Liver (tissue), 2 donors: ENCODE measurements around the gene CD82.

Source experiments
- FOXA1 ChIP-seq: IDR thresholded peaks from 2 replicates; pipeline ENCODE4 v1.6.1; 2016; ENCODE audit warnings: antibody characterized with exemption
- TF ChIP-seq, protein P1 (sequence below): fragments of 150-350 bp; IDR thresholded peaks from 2 replicates; pipeline ENCODE4 v1.5.1; 2017; ENCODE audit warnings: improper control_type of control experiment, low read depth, low read length; ENCODE audit not compliant: missing input control
- TF ChIP-seq, protein P2 (sequence below): IDR thresholded peaks from 2 replicates; pipeline ENCODE4 v1.6.1; 2016; ENCODE audit warnings: antibody characterized with exemption, mild to moderate bottlenecking
- TF ChIP-seq, protein P3 (sequence below): IDR thresholded peaks from 2 replicates; pipeline ENCODE4 v1.6.1; 2016; ENCODE audit warnings: antibody characterized with exemption
- donor health status: healthy.

DNA sequence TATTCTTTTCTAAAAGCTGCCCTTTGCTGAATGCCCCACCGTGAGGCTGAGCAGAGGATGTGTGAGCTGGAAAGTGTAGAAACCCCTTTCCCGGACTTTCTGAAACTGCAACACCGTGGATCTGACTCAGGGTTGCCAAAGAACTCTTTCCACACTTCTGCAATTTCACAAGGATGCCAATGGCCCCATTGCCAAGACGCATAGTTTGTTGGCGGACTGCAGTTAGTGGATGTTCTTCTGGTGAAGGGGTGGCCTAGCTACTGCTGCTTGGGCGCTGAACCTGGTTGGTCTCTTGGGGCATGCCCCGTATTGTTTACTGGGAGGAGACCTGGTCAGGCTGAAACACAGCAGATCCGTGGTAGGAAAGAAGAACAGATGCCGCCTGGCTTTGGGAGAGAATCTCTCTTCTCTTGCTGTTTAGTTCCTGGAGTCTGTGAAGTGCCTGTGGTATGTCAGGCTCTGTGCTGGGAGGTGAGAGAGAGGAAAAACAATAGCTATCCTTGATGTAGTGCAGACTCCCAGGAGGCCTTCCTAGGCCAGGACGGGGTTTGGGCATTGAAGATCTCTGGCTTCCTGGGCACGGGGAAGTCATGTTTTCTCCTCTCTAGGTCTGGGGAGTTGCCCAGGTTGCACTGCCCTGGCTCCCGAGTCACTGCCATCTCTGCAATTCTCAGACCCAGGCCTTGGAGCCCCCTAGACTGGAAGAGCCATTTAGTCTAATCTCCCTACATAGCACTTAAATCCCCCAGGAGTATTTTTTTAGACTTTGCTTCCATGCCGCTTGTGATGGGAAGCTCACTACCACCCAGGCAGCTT, 26.9 kb downstream of the CD82 start:
- no peak for TF ChIP-seq FOXA1
- TF ChIP-seq, protein P1, sequence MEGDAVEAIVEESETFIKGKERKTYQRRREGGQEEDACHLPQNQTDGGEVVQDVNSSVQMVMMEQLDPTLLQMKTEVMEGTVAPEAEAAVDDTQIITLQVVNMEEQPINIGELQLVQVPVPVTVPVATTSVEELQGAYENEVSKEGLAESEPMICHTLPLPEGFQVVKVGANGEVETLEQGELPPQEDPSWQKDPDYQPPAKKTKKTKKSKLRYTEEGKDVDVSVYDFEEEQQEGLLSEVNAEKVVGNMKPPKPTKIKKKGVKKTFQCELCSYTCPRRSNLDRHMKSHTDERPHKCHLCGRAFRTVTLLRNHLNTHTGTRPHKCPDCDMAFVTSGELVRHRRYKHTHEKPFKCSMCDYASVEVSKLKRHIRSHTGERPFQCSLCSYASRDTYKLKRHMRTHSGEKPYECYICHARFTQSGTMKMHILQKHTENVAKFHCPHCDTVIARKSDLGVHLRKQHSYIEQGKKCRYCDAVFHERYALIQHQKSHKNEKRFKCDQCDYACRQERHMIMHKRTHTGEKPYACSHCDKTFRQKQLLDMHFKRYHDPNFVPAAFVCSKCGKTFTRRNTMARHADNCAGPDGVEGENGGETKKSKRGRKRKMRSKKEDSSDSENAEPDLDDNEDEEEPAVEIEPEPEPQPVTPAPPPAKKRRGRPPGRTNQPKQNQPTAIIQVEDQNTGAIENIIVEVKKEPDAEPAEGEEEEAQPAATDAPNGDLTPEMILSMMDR: no peak
- TF ChIP-seq, protein P2, sequence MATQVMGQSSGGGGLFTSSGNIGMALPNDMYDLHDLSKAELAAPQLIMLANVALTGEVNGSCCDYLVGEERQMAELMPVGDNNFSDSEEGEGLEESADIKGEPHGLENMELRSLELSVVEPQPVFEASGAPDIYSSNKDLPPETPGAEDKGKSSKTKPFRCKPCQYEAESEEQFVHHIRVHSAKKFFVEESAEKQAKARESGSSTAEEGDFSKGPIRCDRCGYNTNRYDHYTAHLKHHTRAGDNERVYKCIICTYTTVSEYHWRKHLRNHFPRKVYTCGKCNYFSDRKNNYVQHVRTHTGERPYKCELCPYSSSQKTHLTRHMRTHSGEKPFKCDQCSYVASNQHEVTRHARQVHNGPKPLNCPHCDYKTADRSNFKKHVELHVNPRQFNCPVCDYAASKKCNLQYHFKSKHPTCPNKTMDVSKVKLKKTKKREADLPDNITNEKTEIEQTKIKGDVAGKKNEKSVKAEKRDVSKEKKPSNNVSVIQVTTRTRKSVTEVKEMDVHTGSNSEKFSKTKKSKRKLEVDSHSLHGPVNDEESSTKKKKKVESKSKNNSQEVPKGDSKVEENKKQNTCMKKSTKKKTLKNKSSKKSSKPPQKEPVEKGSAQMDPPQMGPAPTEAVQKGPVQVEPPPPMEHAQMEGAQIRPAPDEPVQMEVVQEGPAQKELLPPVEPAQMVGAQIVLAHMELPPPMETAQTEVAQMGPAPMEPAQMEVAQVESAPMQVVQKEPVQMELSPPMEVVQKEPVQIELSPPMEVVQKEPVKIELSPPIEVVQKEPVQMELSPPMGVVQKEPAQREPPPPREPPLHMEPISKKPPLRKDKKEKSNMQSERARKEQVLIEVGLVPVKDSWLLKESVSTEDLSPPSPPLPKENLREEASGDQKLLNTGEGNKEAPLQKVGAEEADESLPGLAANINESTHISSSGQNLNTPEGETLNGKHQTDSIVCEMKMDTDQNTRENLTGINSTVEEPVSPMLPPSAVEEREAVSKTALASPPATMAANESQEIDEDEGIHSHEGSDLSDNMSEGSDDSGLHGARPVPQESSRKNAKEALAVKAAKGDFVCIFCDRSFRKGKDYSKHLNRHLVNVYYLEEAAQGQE: no peak
- TF ChIP-seq, protein P3, sequence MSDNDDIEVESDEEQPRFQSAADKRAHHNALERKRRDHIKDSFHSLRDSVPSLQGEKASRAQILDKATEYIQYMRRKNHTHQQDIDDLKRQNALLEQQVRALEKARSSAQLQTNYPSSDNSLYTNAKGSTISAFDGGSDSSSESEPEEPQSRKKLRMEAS: no peak
